ENCODE results near the gene FAM25A. TPM values are rescaled to one million over a fixed set of nuclear protein-coding genes. Genes with fewer than 3 reads are reported as not detected.
"Not testable (repeated sequence)": the region's sequence is repeated elsewhere in the genome, so short reads cannot be mapped to it uniquely, and the experiment has no call there.

The FAM25A gene
- total RNA-seq, 1 experiment from 2014 or later: not detected

DNA sequence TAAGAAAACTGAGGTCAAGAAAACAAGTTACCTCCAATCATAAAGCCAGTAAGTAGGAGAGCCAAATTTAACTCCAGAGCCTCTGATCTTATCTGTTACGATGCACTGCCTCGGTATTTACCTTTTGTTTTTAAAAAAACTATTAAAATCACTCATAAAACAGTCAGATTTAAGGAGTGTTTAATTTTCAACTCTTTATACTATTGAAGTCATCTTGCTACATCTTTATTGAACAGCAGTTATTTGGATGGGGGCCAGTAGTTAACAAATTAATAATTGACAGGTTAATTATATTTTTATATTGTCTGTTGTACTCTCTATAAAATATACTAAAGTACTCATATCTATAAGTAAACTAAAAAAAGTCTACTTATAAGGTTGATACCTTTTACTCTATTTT lies 27.2 kb upstream of the FAM25A start:
- Histone ChIP-seq H3K9me3 (replicated peaks) (no peaks in the 10 kb centered on the region), H3K27ac (no peak overlapping the region), H3K4me3 (no peak overlapping the region), H3K27me3 (no peaks in the 10 kb centered on the region), H3K4me1 (no peaks in the 10 kb centered on the region), H3K36me3 (no peaks in the 10 kb centered on the region)
- no peak for DNase-seq

GRCh38 chr10:86999802-87000403 lies 20.2 kb upstream of the FAM25A start:
- H3K27me3 ChIP-seq; H3K9me3 ChIP-seq (replicated peaks); H3K4me1 ChIP-seq; DNase-seq; H3K27ac ChIP-seq; H3K4me3 ChIP-seq; H3K36me3 ChIP-seq: not testable (repeated sequence)

DNA sequence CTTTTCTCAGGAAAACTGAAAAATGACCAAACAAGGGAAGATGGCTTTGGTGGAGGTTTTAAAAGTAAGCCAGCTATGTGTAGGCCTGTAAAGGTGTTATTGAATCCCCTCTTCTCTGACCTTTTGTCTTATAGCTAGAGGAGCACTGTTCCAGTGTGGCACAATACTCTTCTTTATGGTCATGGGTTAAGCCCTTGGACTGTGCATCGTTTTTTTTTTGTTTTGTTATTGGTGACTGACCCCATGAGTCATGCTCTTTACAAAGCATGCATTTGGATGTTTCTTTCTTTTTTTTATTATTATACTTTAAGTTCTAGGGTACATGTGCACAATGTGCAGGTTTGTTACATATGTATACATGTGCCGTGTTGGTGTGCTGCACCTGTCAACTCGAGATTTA lies 19.6 kb upstream of the FAM25A start:
- Histone ChIP-seq H3K27ac (no peak overlapping the region), H3K4me3 (no peak overlapping the region), H3K9me3 (replicated peaks) (no peaks in the 10 kb centered on the region), H3K36me3 (no peaks in the 10 kb centered on the region), H3K27me3 (no peaks in the 10 kb centered on the region), H3K4me1 (no peaks in the 10 kb centered on the region)
- no peak for DNase-seq

DNA sequence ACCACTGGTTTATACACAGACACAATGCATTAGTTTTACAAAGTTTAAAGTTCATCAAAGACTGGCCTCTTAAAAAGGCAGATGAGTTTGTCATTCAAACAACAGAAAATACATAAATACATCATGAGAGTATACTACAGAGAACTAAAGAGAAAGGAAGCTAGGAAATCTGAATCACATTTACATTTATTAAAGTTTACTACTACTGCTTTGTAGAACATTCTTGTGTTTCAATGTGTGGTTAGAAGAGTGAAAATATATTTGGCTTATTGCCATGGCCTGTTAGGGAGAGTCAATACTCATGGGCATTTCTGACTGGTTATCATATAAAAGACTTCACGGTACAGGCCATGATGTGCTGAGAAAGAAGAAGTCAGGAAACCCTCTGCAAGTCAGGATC lies 13.0 kb upstream of the FAM25A start:
- not testable (repeated sequence) for H3K36me3 ChIP-seq; H3K27me3 ChIP-seq; H3K9me3 ChIP-seq (replicated peaks); DNase-seq; H3K27ac ChIP-seq; H3K4me3 ChIP-seq; H3K4me1 ChIP-seq

GRCh38 chr10:87007674-87008073 lies 12.4 kb upstream of the FAM25A start:
- H3K4me1 ChIP-seq; H3K27me3 ChIP-seq; H3K9me3 ChIP-seq (replicated peaks); DNase-seq; H3K4me3 ChIP-seq; H3K27ac ChIP-seq; H3K36me3 ChIP-seq: not testable (repeated sequence)

DNA sequence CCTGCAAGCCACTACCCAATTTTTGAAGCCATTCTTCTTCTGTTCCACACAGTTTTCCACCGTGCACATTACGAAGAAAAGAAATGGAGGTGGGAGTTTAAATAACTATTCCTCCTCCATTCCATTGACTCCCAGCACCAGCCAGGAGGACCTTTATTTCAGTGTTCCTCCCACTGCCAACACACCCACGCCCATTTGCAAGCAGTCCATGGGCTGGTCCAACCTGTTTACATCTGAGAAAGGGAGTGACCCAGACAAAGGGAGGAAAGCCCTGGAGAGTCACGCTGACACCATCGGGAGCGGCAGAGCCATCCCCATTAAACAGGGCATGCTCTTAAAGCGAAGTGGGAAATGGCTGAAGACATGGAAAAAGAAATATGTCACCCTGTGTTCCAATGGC lies 11.8 kb upstream of the FAM25A start:
- not testable (repeated sequence) for H3K4me3 ChIP-seq; H3K27ac ChIP-seq; H3K9me3 ChIP-seq (replicated peaks); H3K36me3 ChIP-seq; H3K27me3 ChIP-seq; DNase-seq; H3K4me1 ChIP-seq

DNA sequence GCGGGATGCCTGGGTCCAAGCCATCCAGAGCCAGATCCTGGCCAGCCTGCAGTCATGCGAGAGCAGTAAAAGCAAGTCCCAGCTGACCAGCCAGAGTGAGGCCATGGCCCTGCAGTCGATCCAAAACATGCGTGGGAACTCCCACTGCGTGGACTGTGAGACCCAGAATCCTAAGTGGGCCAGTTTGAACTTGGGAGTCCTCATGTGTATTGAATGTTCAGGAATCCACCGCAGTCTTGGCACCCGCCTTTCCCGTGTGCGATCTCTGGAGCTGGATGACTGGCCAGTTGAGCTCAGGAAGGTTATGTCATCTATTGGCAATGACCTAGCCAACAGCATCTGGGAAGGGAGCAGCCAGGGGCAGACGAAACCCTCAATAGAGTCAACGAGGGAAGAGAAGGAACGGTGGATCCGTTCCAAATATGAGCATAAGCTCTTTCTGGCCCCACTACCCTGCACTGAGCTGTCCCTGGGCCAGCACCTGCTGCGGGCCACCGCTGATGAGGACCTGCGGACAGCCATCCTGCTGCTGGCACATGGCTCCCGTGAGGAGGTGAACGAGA lies 10.9 kb upstream of the FAM25A start:
- not testable (repeated sequence) for H3K36me3 ChIP-seq; H3K4me3 ChIP-seq; H3K4me1 ChIP-seq; H3K27ac ChIP-seq; DNase-seq; H3K27me3 ChIP-seq; H3K9me3 ChIP-seq (replicated peaks)

DNA sequence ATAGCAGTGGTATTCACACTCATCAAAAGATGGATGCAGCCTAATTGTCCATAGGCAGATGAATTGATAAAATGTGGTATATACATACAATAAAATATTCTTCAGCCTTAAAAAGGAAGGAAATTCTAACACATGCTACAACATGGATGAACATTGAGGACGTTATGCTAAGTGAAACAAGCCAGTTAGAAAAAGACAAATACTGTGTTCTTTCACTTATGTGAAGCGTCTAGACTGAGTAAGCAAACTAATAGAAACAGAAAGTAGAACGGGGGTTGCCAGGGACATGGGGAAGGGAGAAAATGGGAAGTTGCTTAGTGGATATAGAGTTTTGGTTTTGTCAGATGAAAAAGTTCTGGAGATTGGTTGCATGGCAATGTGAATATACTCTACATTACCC lies 6.6 kb upstream of the FAM25A start:
- H3K4me3 ChIP-seq; H3K4me1 ChIP-seq; H3K9me3 ChIP-seq (replicated peaks); DNase-seq; H3K27ac ChIP-seq; H3K36me3 ChIP-seq; H3K27me3 ChIP-seq: not testable (repeated sequence)

DNA sequence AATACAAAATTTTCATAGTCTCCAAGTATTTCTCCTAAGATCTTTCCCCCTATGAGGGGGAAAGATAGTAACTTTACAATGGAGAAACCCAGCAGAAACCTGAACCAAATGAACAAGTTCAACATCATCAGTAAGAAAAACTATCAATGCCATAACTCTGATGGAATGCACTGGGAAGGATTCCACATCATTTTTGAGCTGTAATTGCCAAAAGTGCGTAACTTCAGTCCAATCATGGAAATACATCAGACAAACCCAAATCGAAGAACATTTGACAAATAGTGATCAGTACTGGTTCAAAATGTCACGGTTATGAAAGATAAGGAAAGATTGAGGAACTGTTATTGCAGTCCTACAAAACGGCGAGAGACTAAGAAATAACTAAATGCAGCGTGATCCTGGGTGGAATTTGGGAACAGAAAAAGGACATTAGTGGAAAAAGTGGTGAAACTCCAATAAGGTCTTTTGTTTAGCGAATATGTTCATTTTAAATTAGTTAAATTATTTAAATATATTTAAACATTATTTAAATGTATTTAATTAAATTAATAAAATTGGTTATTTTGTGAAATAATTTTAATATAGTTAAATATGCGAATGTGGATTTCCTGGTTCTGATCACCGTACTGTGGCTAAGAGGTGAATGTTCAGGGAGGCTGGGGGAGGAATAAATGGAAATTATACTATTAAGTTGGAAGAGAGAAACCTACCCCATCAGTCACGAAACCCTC lies 4.9 kb upstream of the FAM25A start:
- H3K36me3 ChIP-seq; H3K27ac ChIP-seq; H3K4me3 ChIP-seq; H3K27me3 ChIP-seq; DNase-seq; H3K4me1 ChIP-seq; H3K9me3 ChIP-seq (replicated peaks): not testable (repeated sequence)

DNA sequence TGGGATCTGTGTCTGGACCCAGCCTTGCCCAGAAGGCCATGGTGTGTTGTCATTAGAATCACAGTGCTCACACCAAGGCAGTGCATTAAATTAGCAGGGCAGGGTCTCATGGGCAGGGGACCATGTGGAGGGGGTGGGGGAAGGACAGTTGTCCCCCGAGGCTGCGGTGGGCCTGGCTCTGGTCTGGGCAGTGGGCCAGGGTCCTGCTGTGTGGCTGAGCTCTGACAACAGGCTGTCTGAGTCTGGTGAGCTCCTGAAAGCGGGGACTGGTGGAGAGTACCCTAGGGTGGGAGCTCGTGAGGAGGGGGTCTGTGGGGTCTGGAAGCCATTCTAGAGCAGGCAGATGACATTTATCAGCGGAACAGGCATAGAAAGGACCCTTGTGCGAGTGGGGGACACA lies 2.0 kb upstream of the FAM25A start:
- not testable (repeated sequence) for H3K4me3 ChIP-seq; H3K4me1 ChIP-seq; H3K27me3 ChIP-seq; H3K36me3 ChIP-seq; H3K9me3 ChIP-seq (replicated peaks); H3K27ac ChIP-seq
- peak; percentile 35 for DNase-seq

- H3K4me3 ChIP-seq; H3K27me3 ChIP-seq; H3K36me3 ChIP-seq; H3K27ac ChIP-seq; H3K4me1 ChIP-seq; H3K9me3 ChIP-seq (replicated peaks): not testable (repeated sequence)
- peak; percentile 69 to 72 for DNase-seq
These were observed 1.0 kb upstream of the FAM25A start for GRCh38 chr10:87019066-87019465.

DNA sequence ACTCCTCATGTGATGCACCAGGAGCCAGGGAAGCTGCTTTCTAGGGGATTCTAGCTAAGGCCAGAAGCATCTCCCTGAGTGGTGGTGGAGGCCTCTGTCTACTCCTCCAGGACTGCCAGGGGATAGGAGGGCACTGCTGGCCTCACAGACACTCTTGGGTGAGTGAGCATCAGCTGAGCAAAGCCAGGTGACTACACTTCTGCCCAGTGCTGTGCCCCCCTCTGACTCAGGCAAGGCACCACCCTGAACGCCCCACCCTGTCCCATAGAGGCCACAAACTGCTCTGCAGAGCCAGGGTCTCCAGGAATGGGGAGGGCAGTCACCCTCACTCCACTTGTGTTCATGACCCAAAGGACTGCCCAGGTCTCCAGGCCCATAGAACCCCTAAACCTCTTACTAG lies 590 bp upstream of the FAM25A start:
- not testable (repeated sequence) for H3K27me3 ChIP-seq; H3K36me3 ChIP-seq; H3K9me3 ChIP-seq (replicated peaks); H3K27ac ChIP-seq; H3K4me1 ChIP-seq; H3K4me3 ChIP-seq; DNase-seq

DNA sequence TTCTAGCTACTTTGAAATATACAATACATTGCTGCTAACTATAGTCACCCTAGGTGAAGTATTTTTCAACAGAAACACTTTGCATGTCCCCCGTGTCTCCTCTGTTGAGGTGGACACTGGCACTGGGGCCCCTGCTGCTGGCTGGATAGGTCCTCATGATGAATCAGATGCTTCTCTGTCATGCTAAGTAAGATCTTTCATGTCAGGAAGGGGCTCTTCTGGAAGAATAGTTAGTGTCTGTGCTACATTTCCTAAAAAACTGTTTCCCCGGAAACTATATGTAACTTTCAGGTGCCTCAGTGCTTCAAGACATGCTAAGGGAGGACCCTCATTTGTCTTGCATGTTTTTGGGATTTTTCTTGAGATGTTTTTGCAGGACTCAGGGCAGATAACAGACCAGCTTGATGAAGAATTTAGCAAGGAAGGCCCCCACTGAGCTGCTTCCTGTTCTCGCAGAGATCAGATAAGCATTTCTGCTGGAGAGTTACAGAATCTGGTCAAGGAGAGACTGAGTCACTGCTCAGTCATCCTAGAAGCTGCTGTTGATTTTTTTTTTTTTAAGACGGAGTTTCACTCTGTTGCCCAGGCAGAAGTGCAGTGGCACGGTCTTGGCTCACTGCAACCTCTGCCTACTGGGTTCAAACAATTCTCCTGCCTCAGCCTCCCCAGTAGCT lies 5.3 kb downstream of the FAM25A start:
- not testable (repeated sequence) for H3K27me3 ChIP-seq; H3K4me3 ChIP-seq; DNase-seq; H3K36me3 ChIP-seq; H3K9me3 ChIP-seq (replicated peaks); H3K27ac ChIP-seq; H3K4me1 ChIP-seq

DNA sequence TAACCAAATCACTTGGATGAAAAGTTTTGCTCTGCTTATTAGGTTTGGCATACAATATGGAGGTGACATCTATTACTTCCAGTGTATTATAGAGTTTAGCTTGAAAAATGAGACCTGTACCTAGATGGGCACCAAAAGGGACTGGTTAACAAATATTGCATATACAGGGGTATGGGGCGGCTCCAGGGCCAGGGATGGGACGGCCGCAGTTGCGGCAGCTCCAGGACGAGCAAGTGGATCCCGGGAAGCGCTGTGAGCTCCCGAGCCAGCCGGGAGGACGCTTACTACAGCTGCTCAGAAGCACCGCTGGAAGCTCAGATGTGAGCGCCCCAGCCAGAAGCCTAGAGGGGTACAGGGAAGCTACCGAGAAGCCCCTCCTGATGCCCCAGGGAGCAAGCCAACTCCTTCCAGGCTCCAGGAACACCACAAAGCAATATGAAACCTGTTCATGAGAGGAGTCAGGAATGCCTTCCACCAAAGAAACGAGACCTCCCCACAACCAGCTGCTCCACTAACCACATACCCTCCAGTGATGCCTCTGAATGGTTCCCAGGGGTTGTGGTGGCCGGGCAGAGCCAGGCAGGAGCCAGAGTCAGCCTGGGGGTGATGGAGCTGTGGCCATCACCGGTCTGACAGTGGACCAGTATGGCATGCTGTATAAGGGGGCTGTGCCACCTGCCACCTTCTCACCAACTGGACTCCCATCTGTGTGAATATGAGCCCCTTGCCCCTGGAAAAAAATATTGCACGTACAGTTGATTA lies 6.8 kb downstream of the FAM25A start:
- not testable (repeated sequence) for H3K4me3 ChIP-seq; H3K4me1 ChIP-seq; H3K27me3 ChIP-seq; H3K27ac ChIP-seq; H3K9me3 ChIP-seq (replicated peaks); H3K36me3 ChIP-seq
- DNase-seq: peak; percentile 72 to 75

DNA sequence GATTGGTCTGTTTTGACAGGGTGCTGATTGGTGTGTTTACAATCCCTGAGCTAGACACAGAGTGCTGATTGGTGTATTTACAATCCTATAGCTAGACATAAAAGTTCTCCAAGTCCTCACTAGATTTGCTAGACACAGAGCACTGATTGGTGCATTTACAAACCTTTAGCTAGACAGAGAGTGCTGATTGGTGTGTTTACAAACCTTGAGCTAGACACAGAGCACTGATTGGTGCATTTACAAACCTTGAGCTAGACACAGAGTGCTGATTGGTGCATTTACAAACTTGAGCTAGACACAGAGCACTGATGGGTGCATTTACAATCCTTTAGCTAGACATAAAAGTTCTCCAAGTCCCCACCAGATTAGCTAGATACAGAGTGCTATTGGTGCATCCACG lies 10.3 kb downstream of the FAM25A start:
- not testable (repeated sequence) for DNase-seq; H3K4me1 ChIP-seq; H3K27me3 ChIP-seq; H3K4me3 ChIP-seq; H3K9me3 ChIP-seq (replicated peaks); H3K36me3 ChIP-seq; H3K27ac ChIP-seq
